ENCODE measurements around the gene PAPPA2.

PAPPA2 gene

GRCh38 chr1:176705585-176705984 lies 242.6 kb downstream of the PAPPA2 start:
- no peak for TF ChIP-seq EZH2phosphoT487 (IDR thresholded peaks at IDR 0.05; ENCODE audit: low read depth)
- TF ChIP-seq CTCF (IDR thresholded peaks at IDR 0.05; ENCODE audit: low read depth, low read length) = no peak
- no peaks in the 10 kb centered on the region for H3K9me3 ChIP-seq (ENCODE audit: insufficient read depth, low read length)
- no peaks in the 10 kb centered on the region for H4K20me1 ChIP-seq (ENCODE audit: insufficient read depth, low read length)

DNA sequence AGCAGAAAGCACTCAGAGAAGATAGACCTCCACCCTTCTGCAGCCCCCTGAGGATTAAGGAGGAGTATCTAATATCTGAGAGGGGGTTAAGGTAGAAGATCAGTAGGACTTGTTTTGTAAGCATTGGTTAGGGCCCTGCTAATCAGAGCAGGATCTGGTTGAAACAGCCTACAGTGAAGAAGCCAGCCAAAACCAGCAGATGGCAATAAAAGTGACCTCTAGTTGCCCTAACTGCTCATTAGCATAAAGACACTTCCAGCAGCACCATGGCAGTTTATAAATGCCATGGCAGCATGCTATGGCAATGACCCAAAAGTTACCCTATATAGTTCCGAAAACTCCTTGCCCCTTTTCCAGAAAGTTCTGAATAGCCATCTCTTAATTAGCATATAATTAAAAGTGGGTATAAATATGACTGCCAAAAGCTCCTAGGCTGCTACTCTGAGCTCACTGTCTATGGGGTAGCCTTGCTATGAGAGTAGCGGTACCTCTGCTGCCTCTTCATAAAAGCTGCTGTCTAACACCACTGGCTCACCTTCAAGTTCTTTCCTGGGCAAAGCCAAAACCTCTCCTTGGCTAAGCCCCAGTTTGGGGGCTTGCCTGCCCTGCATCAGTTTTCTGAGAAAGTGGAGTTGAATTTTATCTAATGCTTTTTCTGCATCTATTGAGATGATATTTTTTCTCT lies 254.2 kb downstream of the PAPPA2 start:
- Histone ChIP-seq H3K4me3 (ENCODE audit: low read length) (no peak overlapping the region), H3K4me2 (ENCODE audit: low read length) (no peak overlapping the region), H3K9me3 (ENCODE audit: insufficient read depth, low read length) (no peaks in the 10 kb centered on the region), H2AFZ (ENCODE audit: low read depth, low read length) (no peak overlapping the region), H3K9ac (ENCODE audit: low read length) (no peak overlapping the region), H3K4me1 (ENCODE audit: low read length) (no peaks in the 10 kb centered on the region), H3K27ac (ENCODE audit: low read length) (no peak overlapping the region), H3K27me3 (ENCODE audit: low read depth, low read length) (peaks cover 9% of the 10 kb centered on the region), H3K79me2 (ENCODE audit: low read length) (no peaks in the 10 kb centered on the region), H4K20me1 (ENCODE audit: insufficient read depth, low read length) (no peaks in the 10 kb centered on the region), H3K36me3 (replicated peaks; ENCODE audit: low read depth, low read length) (no peaks in the 10 kb centered on the region)
- TF ChIP-seq CTCF (IDR thresholded peaks at IDR 0.05; ENCODE audit: low read depth, low read length) = no peak
- no peak for TF ChIP-seq EZH2phosphoT487 (IDR thresholded peaks at IDR 0.05; ENCODE audit: low read depth)

More at GRCh38 chr1:176705585-176705984, 242.6 kb downstream of the PAPPA2 start:
- no peak overlapping the region for H3K4me2 ChIP-seq (ENCODE audit: low read length)
- H3K27ac ChIP-seq (ENCODE audit: low read length) = no peak overlapping the region
- no peaks in the 10 kb centered on the region for H3K36me3 ChIP-seq (replicated peaks; ENCODE audit: low read depth, low read length)
- H3K27me3 ChIP-seq (ENCODE audit: low read depth, low read length) = peaks cover 19% of the 10 kb centered on the region; the same call in 1 of the 2 replicates
- no peak overlapping the region for H3K4me3 ChIP-seq (ENCODE audit: low read length)
- no peaks in the 10 kb centered on the region for H3K79me2 ChIP-seq (ENCODE audit: low read length)
- no peak overlapping the region for H2AFZ ChIP-seq (ENCODE audit: low read depth, low read length)
- no peak overlapping the region for H3K9ac ChIP-seq (ENCODE audit: low read length)
- no peaks in the 10 kb centered on the region for H3K4me1 ChIP-seq (ENCODE audit: low read length)

- peaks cover 18% of the 10 kb centered on the region for H3K27me3 ChIP-seq (ENCODE audit: low read depth, low read length)
- H3K4me2 ChIP-seq (ENCODE audit: low read length) = no peak overlapping the region; the same call in 1 of the 2 replicates
- H3K4me1 ChIP-seq (ENCODE audit: low read length) = no peaks in the 10 kb centered on the region
- H3K79me2 ChIP-seq (ENCODE audit: low read length) = no peaks in the 10 kb centered on the region
- H3K9me3 ChIP-seq (ENCODE audit: insufficient read depth, low read length) = no peaks in the 10 kb centered on the region
- H3K27ac ChIP-seq (ENCODE audit: low read length) = no peak overlapping the region
- H2AFZ ChIP-seq (ENCODE audit: low read depth, low read length) = no peak overlapping the region
- no peaks in the 10 kb centered on the region for H3K36me3 ChIP-seq (replicated peaks; ENCODE audit: low read depth, low read length)
- H4K20me1 ChIP-seq (ENCODE audit: insufficient read depth, low read length) = no peaks in the 10 kb centered on the region
- H3K4me3 ChIP-seq (ENCODE audit: low read length) = no peak overlapping the region
- H3K9ac ChIP-seq (ENCODE audit: low read length) = no peak overlapping the region
- no peak for TF ChIP-seq CTCF (IDR thresholded peaks at IDR 0.05; ENCODE audit: low read depth, low read length)
Observed at GRCh38 chr1:176719447-176719846, 256.5 kb downstream of the PAPPA2 start.

- no peaks in the 10 kb centered on the region for H3K36me3 ChIP-seq (replicated peaks; ENCODE audit: low read depth, low read length)
- no peaks in the 10 kb centered on the region for H3K79me2 ChIP-seq (ENCODE audit: low read length)
- no peaks in the 10 kb centered on the region for H3K9me3 ChIP-seq (ENCODE audit: insufficient read depth, low read length)
- no peaks in the 10 kb centered on the region for H3K4me1 ChIP-seq (ENCODE audit: low read length)
- no peak overlapping the region for H3K27ac ChIP-seq (ENCODE audit: low read length)
- H3K4me3 ChIP-seq (ENCODE audit: low read length) = no peak overlapping the region
- no peak for TF ChIP-seq CTCF (IDR thresholded peaks at IDR 0.05; ENCODE audit: low read depth, low read length)
- TF ChIP-seq EZH2phosphoT487 (IDR thresholded peaks at IDR 0.05; ENCODE audit: low read depth) = no peak
- no peak overlapping the region for H3K4me2 ChIP-seq (ENCODE audit: low read length)
- no peaks in the 10 kb centered on the region for H4K20me1 ChIP-seq (ENCODE audit: insufficient read depth, low read length)
- no peak overlapping the region for H2AFZ ChIP-seq (ENCODE audit: low read depth, low read length)
- H3K27me3 ChIP-seq (ENCODE audit: low read depth, low read length) = peaks cover 18% of the 10 kb centered on the region
- no peak overlapping the region for H3K9ac ChIP-seq (ENCODE audit: low read length)
Observed at GRCh38 chr1:176720838-176721237, 257.9 kb downstream of the PAPPA2 start.

Data from OCI-LY3 (cell line).